Left ventricle myocardium inferior (tissue), 1 donor: ENCODE results near the gene HMGXB3. TPM values are rescaled to one million over a fixed set of nuclear protein-coding genes. Genes with fewer than 3 reads are reported as not detected.

Source experiments
- DNase-seq: peaks from one replicate; pipeline ENCODE4 v3.0.0-alpha.2; 2020
- H3K27ac ChIP-seq: fragments of 200-600 bp; replicated peaks from 2 replicates; pipeline ENCODE4 v1.8.0; 2021
- H3K27me3 ChIP-seq: fragments of 200-600 bp; 2 replicates; pipeline ENCODE4 v1.8.0; 2021; ENCODE audit warnings: low read depth
- H3K36me3 ChIP-seq: fragments of 200-600 bp; 2 replicates; pipeline ENCODE4 v1.8.0; 2021
- H3K4me1 ChIP-seq: fragments of 200-600 bp; 2 replicates; pipeline ENCODE4 v1.8.0; 2021
- H3K4me3 ChIP-seq: fragments of 200-600 bp; 2 replicates; pipeline ENCODE4 v1.8.0; 2021; ENCODE audit warnings: mild to moderate bottlenecking, moderate library complexity
- H3K9me3 ChIP-seq: fragments of 200-600 bp; replicated peaks from 2 replicates; pipeline ENCODE4 v1.8.0; 2021
- intact Hi-C: fragments of 100-400 bp; cut with micrococcal nuclease; formaldehyde crosslinking; loops from one replicate; pipeline ENCODE4 v1.11.0; 2022
- total RNA-seq: library from RNA; stranded (reverse); fragmentation: NEBNext Ultra II Directional; extraction: Animal tissue kit (Norgen Biotek cat#: 25700); gene quantifications from one replicate; pipeline ENCODE4 v1.2.1, GENCODE V29; 2021
- TF ChIP-seq, protein P1 (sequence below): fragments of 200-600 bp; IDR thresholded peaks from 2 replicates; pipeline ENCODE4 v1.8.0; 2021; ENCODE audit warnings: antibody characterized with exemption, mild to moderate bottlenecking, borderline replicate concordance
- donor health status: DM: no; HTN: yes; CAD: no; lungs with severe emphysema.

HMGXB3 gene
- total RNA-seq, 1 donor from 2014 or later = 14.7 TPM

GRCh38 chr5:150035139-150035895 is 34.8 kb downstream of the HMGXB3 start:
- H3K27me3 ChIP-seq = no peaks in the 10 kb centered on the region
- H3K27ac ChIP-seq = no peak overlapping the region
- TF ChIP-seq, protein P1, sequence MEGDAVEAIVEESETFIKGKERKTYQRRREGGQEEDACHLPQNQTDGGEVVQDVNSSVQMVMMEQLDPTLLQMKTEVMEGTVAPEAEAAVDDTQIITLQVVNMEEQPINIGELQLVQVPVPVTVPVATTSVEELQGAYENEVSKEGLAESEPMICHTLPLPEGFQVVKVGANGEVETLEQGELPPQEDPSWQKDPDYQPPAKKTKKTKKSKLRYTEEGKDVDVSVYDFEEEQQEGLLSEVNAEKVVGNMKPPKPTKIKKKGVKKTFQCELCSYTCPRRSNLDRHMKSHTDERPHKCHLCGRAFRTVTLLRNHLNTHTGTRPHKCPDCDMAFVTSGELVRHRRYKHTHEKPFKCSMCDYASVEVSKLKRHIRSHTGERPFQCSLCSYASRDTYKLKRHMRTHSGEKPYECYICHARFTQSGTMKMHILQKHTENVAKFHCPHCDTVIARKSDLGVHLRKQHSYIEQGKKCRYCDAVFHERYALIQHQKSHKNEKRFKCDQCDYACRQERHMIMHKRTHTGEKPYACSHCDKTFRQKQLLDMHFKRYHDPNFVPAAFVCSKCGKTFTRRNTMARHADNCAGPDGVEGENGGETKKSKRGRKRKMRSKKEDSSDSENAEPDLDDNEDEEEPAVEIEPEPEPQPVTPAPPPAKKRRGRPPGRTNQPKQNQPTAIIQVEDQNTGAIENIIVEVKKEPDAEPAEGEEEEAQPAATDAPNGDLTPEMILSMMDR = no peak
- no peak for DNase-seq
- intact Hi-C loops = no loop called here
- H3K9me3 ChIP-seq = no peaks in the 10 kb centered on the region
- peaks cover 33% of the 10 kb centered on the region for H3K4me1 ChIP-seq
- peaks cover 96% of the 10 kb centered on the region for H3K36me3 ChIP-seq
- no peak overlapping the region for H3K4me3 ChIP-seq

DNA sequence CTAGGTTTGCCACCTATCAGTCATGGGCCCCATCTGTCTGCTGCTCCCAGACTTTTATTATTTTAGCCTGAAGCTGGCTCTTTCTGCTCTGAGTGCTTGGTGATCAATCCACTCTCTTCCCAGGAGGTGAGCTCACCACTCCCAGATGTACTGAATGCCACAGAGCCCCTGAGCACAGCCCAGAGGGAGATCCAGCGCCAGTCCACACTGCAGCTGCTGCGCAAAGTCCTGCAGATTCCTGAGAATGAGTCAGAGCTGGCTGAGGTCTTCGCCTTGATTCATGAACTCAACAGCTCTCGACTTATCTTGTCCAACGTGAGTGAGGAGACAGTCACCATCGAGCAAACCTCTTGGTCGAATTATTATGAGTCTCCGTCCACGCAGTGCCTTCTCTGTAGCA is 36.0 kb downstream of the HMGXB3 start:
- Histone ChIP-seq H3K27ac (peak overlapping the region; percentile 29), H3K4me3 (no peak overlapping the region), H3K27me3 (no peaks in the 10 kb centered on the region), H3K4me1 (peaks cover 25% of the 10 kb centered on the region), H3K36me3 (peaks cover 96% of the 10 kb centered on the region), H3K9me3 (no peaks in the 10 kb centered on the region)
- intact Hi-C loops = no loop called here
- DNase-seq = peak; percentile 35
- TF ChIP-seq, protein P1 = no peak

- intact Hi-C loops = no loop called here
- H3K36me3 ChIP-seq = peaks cover 96% of the 10 kb centered on the region
- H3K27me3 ChIP-seq = no peaks in the 10 kb centered on the region
- DNase-seq = no peak
- TF ChIP-seq, protein P1 = no peak
- peaks cover 46% of the 10 kb centered on the region for H3K4me1 ChIP-seq
- no peak overlapping the region for H3K27ac ChIP-seq
- H3K9me3 ChIP-seq = no peaks in the 10 kb centered on the region
- H3K4me3 ChIP-seq = no peak overlapping the region
These were observed 38.0 kb downstream of the HMGXB3 start for GRCh38 chr5:150038547-150038946.

- no peak overlapping the region for H3K4me3 ChIP-seq
- H3K27ac ChIP-seq = peak overlapping the region; percentile 62
- TF ChIP-seq, protein P1 = no peak
- intact Hi-C loops = no loop called here
- H3K4me1 ChIP-seq = peaks cover 53% of the 10 kb centered on the region
- H3K36me3 ChIP-seq = peaks cover 88% of the 10 kb centered on the region
- DNase-seq = no peak
- H3K27me3 ChIP-seq = no peaks in the 10 kb centered on the region
- no peaks in the 10 kb centered on the region for H3K9me3 ChIP-seq
These were observed 41.9 kb downstream of the HMGXB3 start for GRCh38 chr5:150042459-150042858.

DNA sequence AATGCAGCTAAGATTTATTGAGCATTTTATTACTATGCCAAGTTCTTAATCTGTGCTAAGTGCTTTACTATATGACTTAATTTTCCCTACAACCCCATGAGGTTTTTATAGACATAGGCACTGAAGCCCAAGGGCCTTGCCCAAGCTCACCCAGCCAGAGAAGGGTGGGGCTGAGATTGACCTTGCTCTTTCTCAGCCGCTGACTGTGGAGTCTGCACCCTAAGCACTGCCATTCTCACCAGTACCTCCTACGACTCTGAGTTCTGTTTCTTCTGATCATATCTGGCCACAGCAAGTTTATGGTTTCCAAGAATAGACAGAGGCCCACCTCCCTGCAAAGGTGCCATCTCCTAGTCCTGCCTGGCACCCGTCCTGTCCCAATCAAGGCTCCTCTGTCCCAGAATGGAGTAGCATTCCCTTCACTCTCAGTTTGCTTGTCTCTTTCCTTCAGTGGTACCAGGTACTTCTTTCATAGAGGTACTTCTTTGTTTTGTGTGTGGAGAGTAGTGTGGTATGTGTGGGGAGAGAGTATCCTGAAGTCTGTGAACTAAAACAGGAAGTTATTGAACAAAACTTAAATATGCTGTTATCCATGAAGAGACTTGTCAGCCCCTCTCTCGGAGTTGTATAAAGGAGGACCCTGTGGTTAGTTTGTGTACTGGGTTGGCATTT is 43.3 kb downstream of the HMGXB3 start:
- DNase-seq = no peak
- H3K9me3 ChIP-seq = no peaks in the 10 kb centered on the region
- no peak overlapping the region for H3K4me3 ChIP-seq
- TF ChIP-seq, protein P1 = no peak
- H3K36me3 ChIP-seq = peaks cover 89% of the 10 kb centered on the region
- H3K27ac ChIP-seq = peak overlapping the region; percentile 62
- intact Hi-C loops = no loop called here
- H3K4me1 ChIP-seq = peaks cover 54% of the 10 kb centered on the region
- no peaks in the 10 kb centered on the region for H3K27me3 ChIP-seq
